Measurements from ENCODE around the gene PIGU.

PIGU gene

GRCh38 chr20:34560141-34560523, 116.8 kb downstream of the PIGU start (continued):
- TF ChIP-seq ZNF16 (tag by site-specific recombination; IDR thresholded peaks at IDR 0.05; ENCODE audit: low read depth) (no peak), ZNF596 (tag by site-specific recombination; IDR thresholded peaks at IDR 0.05) (no peak), ZXDB (tag by site-specific recombination; IDR thresholded peaks at IDR 0.05) (no peak), ZNF174 (tag by site-specific recombination; IDR thresholded peaks at IDR 0.05) (no peak), ZNF768 (tag by site-specific recombination; IDR thresholded peaks at IDR 0.05) (no peak)

GRCh38 chr20:34559311-34560140, 117.4 kb downstream of the PIGU start:
- Histone ChIP-seq H3K4me1 (ENCODE audit: control insufficient read depth, insufficient read depth, low read length) (no peaks in the 10 kb centered on the region), H3K4me3 (ENCODE audit: low read depth, low read length) (no peak overlapping the region), H3K9me3 (ENCODE audit: control insufficient read depth, insufficient read depth, low read depth, low read length) (no peaks in the 10 kb centered on the region), H3K27ac (ENCODE audit: extremely low read depth, low read depth, low read length) (no peak overlapping the region), H3K36me3 (ENCODE audit: control insufficient read depth in 2 of 2, insufficient read depth in 1 of 2, low read length in 2 of 2) (peaks cover 0 to 4% of the 10 kb centered on the region in 2 experiments; a peak in 2 of 3 replicates)
- ChIA-PET CTCF (interaction anchor here (1.5 kb wide), 1 partner anchor 20 kb away, joined by 3 read pairs; no protein-coding TSS in a partner anchor), POLR2A (interaction anchor here (1.2 kb wide), 1 partner anchor 258 kb away, joined by 3 read pairs; no protein-coding TSS in a partner anchor)
- TF ChIP-seq ZBTB11 (tag by site-specific recombination; conservative IDR thresholded peaks at IDR 0.05; ENCODE audit: low read depth) (no peak), ZNF280D (tag by site-specific recombination; IDR thresholded peaks at IDR 0.05) (no peak), ZNF585B (tag by site-specific recombination; IDR thresholded peaks at IDR 0.05) (no peak), ZNF248 (tag by site-specific recombination; IDR thresholded peaks at IDR 0.05) (no peak)

GRCh38 chr20:34558320-34559218, 118.3 kb downstream of the PIGU start, which contains the start of gene MAP1LC3A:
Gene MAP1LC3A, plus strand, starts transcription at chr20:34558718. Its CDS starts 151 bp downstream, at chr20:34558869.
- no peaks in the 10 kb centered on the region for H3K9me3 ChIP-seq (ENCODE audit: control insufficient read depth, insufficient read depth, low read depth, low read length)
- POLR2A ChIA-PET = interaction anchor here (0.6 to 1.2 kb wide), 3 partner anchors 43 to 257 kb away, joined by 3 read pairs; partner anchors contain the start of genes DYNLRB1 and TP53INP2
- peaks cover 0 to 4% of the 10 kb centered on the region in 2 experiments; a peak in 2 of 3 replicates for H3K36me3 ChIP-seq (ENCODE audit: control insufficient read depth in 2 of 2, insufficient read depth in 1 of 2, low read length in 2 of 2)
- H3K27ac ChIP-seq (ENCODE audit: extremely low read depth, low read depth, low read length) = peak within 1 kb of the TSS; percentile 47
- CTCF ChIA-PET = interaction anchor here (1.0 to 1.5 kb wide), 2 partner anchors 13 to 19 kb away, joined by 3 read pairs; no protein-coding TSS in a partner anchor
- H3K4me1 ChIP-seq (ENCODE audit: control insufficient read depth, insufficient read depth, low read length) = no peaks in the 10 kb centered on the region
- H3K4me3 ChIP-seq (ENCODE audit: low read depth, low read length) = peak within 1 kb of the TSS; percentile 52
- TF ChIP-seq ZNF26 (tag by site-specific recombination; IDR thresholded peaks at IDR 0.05) = no peak
- TF ChIP-seq TSHZ1 (tag by site-specific recombination; IDR thresholded peaks at IDR 0.05; ENCODE audit: borderline replicate concordance) = no peak
- no peak for TF ChIP-seq ZNF184 (tag by site-specific recombination; IDR thresholded peaks at IDR 0.05)
- no peak for TF ChIP-seq HOXA7 (CRISPR knock-in tag; IDR thresholded peaks at IDR 0.05; ENCODE audit: borderline replicate concordance)
- no peak for TF ChIP-seq ZNF777 (tag by site-specific recombination; IDR thresholded peaks at IDR 0.05; ENCODE audit: borderline replicate concordance)
- no peak for TF ChIP-seq BCL11B (tag by site-specific recombination; IDR thresholded peaks at IDR 0.05; ENCODE audit: low read depth)
- no peak for TF ChIP-seq ZNF626 (tag by site-specific recombination; IDR thresholded peaks at IDR 0.05)
- TF ChIP-seq ZNF654 (tag by site-specific recombination; IDR thresholded peaks at IDR 0.05; ENCODE audit: low read depth) = no peak
- TF ChIP-seq HOXC10 (CRISPR knock-in tag; IDR thresholded peaks at IDR 0.05) = no peak

All from HEK293 (cell line).